ENCODE results near the gene PRR23E.

PRR23E gene

GRCh38 chr3:127234778-127235177 lies 41.8 kb downstream of the PRR23E start:
- no peak for DNase-seq

- DNase-seq, result no peak
Measured at GRCh38 chr3:127235706-127236105, 42.8 kb downstream of the PRR23E start.

DNA sequence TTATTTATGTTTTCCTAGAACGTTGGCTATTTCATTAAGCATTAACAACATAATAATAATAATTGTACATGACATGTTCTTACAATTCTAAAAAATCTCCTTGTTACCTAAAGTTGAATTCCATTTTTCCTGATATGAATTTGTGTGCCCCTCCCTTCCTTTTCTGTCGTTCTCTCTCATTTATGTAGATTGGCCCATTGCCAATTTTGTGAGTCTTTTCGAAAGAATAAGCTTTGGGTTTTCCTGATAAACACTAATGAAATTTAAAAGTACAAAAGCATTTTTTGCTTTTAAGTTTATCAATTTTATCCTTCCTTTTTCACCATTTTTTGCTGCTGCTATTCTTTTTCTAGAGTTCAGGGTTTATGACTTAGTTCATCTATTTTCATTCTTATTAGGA lies 44.9 kb downstream of the PRR23E start:
- DNase-seq, result no peak

- DNase-seq, result no peak
Measured at GRCh38 chr3:127238602-127239001, 45.7 kb downstream of the PRR23E start.

- no peak for DNase-seq
Measured at GRCh38 chr3:127247292-127247691, 54.4 kb downstream of the PRR23E start.

All from activated CD4-positive, CD25-positive, alpha-beta regulatory T cell (primary cell).